RWPE1 (cell line): ENCODE results near the gene FMN2.

Experiments
- CTCF ChIA-PET: fragments of 350-600 bp; sonication (Branson Sonifier 250); formaldehyde crosslinking; extraction: SDS; loops from one replicate; lab custom pipeline; 2021; lab: Yijun Ruan, JAX
- POLR2A ChIA-PET: fragments of 400-600 bp; formaldehyde crosslinking; extraction: SDS; loops from one replicate; lab custom pipeline; 2020; ENCODE audit warnings: antibody characterized with exemption; ENCODE audit not compliant: low non-redundant PET; lab: Yijun Ruan, JAX
- DNase-seq: peaks from one replicate; pipeline ENCODE4 v3.0.0; 2012; ENCODE audit warnings: low spot score
- H3K27ac ChIP-seq: fragments of 450-650 bp; 2 replicates; pipeline ENCODE4 v1.5.1; 2017
- TF ChIP-seq, protein P1 (sequence below): fragments of 450-650 bp; conservative IDR thresholded peaks from 2 replicates; pipeline ENCODE4 v1.5.1; 2017; ENCODE audit warnings: low read depth, mild to moderate bottlenecking

The FMN2 gene

DNA sequence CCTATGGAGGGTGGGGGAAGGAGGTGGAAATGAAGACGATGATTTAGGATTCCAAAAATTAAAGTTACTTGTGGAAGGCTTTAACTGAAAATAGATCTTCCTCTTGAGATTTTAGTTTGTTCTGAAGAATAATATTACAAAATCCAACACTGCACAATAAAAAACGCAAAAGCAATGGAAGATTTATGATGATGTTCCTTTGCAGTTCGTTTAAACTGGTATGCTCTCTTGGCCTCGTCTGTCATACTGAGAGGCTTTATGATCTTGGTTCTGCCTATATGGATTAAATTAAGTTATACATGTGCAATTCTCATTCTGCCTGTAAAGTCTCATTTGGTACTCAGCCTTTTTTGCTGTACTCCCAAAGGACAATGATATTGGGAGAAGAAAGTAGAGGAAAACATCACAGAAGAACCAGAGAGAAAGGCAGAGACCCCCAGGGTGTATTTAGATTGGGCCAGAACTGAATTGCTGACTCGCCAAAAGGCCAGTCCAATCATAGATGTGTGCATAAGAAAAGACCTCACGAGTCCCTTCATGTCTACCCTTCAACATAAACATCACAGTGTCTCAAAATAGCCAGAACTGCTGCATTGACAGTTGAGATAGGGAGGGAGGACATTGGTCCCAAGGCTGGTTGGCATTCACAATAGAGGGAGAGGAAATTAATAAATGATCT lies 331.7 kb downstream of the FMN2 start:
- TF ChIP-seq, protein P1, sequence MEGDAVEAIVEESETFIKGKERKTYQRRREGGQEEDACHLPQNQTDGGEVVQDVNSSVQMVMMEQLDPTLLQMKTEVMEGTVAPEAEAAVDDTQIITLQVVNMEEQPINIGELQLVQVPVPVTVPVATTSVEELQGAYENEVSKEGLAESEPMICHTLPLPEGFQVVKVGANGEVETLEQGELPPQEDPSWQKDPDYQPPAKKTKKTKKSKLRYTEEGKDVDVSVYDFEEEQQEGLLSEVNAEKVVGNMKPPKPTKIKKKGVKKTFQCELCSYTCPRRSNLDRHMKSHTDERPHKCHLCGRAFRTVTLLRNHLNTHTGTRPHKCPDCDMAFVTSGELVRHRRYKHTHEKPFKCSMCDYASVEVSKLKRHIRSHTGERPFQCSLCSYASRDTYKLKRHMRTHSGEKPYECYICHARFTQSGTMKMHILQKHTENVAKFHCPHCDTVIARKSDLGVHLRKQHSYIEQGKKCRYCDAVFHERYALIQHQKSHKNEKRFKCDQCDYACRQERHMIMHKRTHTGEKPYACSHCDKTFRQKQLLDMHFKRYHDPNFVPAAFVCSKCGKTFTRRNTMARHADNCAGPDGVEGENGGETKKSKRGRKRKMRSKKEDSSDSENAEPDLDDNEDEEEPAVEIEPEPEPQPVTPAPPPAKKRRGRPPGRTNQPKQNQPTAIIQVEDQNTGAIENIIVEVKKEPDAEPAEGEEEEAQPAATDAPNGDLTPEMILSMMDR, result no peak
- ChIA-PET CTCF (no interaction called here), POLR2A (no interaction called here)
- DNase-seq, result no peak
- no peak overlapping the region for H3K27ac ChIP-seq

DNA sequence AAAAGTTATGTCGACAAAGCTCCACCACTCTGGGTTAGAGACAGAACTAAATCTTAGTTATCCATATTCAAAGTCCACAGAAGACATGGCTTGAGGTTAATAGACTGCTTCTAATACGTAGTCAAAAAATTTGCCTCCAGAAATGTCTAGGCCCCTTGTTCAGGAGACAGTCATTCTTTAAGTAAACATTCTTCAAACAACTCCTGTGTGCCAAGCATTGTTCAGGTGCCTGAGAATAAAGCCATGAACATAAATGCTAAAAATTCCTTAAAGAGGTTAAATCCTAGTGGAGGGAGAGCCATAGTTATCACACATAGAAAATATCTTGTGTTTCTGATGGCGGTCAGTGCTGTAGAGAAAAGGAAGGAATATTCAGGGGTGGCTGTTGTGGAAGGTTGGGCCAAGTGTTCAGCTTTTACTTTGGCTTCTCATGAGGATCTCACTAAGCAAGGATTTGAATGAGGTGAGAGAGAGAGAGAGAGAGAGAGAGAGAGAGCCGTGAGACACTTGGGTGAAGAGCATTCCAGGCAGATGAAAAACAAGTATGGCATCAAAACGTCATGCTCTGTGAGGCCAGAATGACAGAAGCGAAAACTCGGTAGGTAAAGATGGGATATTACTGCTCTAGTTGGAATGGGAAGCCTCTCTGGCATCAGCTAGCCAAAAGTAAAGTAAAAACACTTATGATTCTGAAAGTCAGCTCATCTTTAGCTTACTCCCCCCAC lies 333.2 kb downstream of the FMN2 start:
- no peak for DNase-seq
- CTCF ChIA-PET, result interaction anchor here (1.0 kb wide), 1 partner anchor 267 kb away, joined by 5 read pairs; no protein-coding TSS in a partner anchor
- TF ChIP-seq, protein P1, result no peak
- POLR2A ChIA-PET, result no interaction called here
- H3K27ac ChIP-seq, result no peak overlapping the region

DNA sequence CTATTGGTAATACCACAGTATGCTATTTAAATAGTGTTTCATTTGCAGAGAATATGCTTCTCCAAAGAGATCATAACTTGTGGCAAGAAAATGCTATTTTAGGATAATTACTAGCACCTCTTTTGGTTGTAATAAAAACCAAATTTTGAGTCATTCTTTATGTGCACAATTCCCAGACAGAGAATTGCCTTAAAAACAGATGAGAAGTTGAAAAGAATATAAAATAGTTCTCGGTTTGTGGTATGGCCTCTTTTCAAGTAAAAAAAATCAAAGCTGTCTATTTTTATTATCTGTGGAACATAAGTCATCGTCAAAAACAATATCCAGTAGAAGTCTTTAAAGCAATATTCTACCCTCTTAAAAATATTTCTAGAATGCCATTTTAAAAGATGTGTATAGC lies 334.4 kb downstream of the FMN2 start:
- POLR2A ChIA-PET, result no interaction called here
- H3K27ac ChIP-seq, result no peak overlapping the region
- DNase-seq, result no peak
- TF ChIP-seq, protein P1, result no peak
- CTCF ChIA-PET, result no interaction called here

DNA sequence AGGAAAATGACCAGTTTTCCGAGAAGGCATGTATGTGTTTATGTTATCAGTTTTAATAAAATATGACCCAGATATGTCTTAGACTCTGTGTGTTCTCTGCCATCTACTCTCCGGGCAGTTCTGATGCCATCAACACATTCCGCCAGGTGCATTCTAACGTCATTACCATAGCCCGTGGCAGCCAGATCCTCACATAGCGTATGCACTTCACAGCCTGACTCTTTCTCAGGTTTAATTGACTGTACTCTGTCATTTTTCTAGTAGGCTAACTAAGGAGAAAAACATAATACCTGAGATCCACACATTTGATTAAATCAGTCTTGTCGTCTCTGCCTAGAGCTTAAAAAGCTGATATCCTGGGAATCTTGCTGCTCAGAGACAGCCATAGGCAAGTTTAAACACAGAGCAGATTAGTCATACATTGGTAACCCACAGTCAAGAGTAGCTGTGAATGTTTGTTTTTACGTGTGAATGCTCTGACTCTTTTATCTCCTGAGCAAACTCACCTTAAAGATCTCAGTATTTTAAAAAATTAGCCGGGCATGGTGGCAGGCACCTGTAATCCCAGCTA lies 344.4 kb downstream of the FMN2 start:
- no peak overlapping the region for H3K27ac ChIP-seq
- CTCF ChIA-PET, result interaction anchor here (0.7 kb wide), 1 partner anchor 120 kb away, joined by 3 read pairs; no protein-coding TSS in a partner anchor
- peak; percentile 61 for DNase-seq
- TF ChIP-seq, protein P1, result no peak
- POLR2A ChIA-PET, result no interaction called here

DNA sequence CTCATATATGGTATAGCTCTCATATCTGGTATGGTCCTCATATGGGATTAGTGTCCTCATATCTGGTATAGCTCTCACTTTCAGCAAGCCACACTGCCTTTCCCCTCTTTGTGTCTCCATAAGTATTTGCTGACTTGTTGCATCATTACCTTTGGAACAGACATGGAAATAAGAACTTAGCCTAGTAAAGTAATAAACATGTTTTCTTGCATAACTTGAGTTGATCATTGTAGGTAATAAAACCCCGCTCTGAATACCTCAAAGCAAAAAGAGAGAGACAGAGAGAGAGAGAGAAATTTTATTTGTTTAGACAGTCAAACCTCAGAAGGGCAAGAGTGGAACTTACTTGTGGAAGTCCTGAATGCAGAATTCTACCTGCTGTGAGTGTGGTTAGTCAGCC lies 350.0 kb downstream of the FMN2 start:
- CTCF ChIA-PET, result no interaction called here
- no peak overlapping the region for H3K27ac ChIP-seq
- no peak for DNase-seq
- POLR2A ChIA-PET, result no interaction called here
- TF ChIP-seq, protein P1, result no peak

DNA sequence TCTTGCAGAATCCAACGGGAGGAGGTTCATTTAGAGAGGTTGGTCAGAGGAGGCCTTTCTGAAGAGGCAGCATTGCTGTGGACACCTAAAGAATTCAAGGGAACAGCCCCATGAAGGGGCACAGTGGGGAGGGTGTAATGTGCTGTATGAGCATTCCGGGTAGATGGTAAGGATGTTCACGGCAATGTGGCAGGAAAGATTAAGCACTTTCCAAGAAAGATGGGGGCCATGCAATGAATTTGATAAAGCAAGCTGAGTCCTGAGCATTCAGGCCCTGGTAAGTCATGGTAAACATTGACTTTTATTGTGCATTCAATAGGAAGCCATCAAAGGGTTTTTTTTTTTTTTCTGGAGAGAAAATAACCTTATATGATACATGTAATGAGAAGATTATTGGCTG lies 353.7 kb downstream of the FMN2 start:
- TF ChIP-seq, protein P1, result no peak
- CTCF ChIA-PET, result interaction anchor here (0.7 kb wide), 1 partner anchor 24 kb away, joined by 3 read pairs; no protein-coding TSS in a partner anchor
- no peak overlapping the region for H3K27ac ChIP-seq
- no peak for DNase-seq
- POLR2A ChIA-PET, result no interaction called here
